GM21825 (cell line): ENCODE data around the gene EFHC1.
A peak's percentile ranks its signal among the peaks of the same experiment; 100 is the strongest.
"Not testable (repeated sequence)": the region's sequence is repeated elsewhere in the genome, so short reads cannot be mapped to it uniquely, and the experiment has no call there.

Experiments used
- ATAC-seq: cut with Tn5 transposase; IDR thresholded peaks from one replicate; pipeline ENCODE4 v1.9.1; 2021; ENCODE audit warnings: mild to moderate bottlenecking, moderate library complexity; ENCODE audit not compliant: unreplicated experiment

Gene EFHC1

GRCh38 chr6:52433294-52433693 lies 13.2 kb downstream of the EFHC1 start:
- ATAC-seq, result not testable (repeated sequence)

- no peak for ATAC-seq
Observed at GRCh38 chr6:52435345-52435744, 15.2 kb downstream of the EFHC1 start.

GRCh38 chr6:52438926-52439325 lies 18.8 kb downstream of the EFHC1 start:
- no peak for ATAC-seq

- no peak for ATAC-seq
Observed at GRCh38 chr6:52454556-52454955, 34.4 kb downstream of the EFHC1 start.

- no peak for ATAC-seq
Observed at GRCh38 chr6:52457096-52457495, 37.0 kb downstream of the EFHC1 start.

- ATAC-seq, result not testable (repeated sequence)
Observed at GRCh38 chr6:52461194-52461593, 41.1 kb downstream of the EFHC1 start.

GRCh38 chr6:52474173-52474572 lies 54.0 kb downstream of the EFHC1 start:
- no peak for ATAC-seq

- no peak for ATAC-seq
Observed at GRCh38 chr6:52475307-52475706, 55.2 kb downstream of the EFHC1 start.

GRCh38 chr6:52482903-52483670 lies 62.9 kb downstream of the EFHC1 start:
- no peak for ATAC-seq

- no peak for ATAC-seq
Observed at GRCh38 chr6:52483671-52484003, 63.5 kb downstream of the EFHC1 start.

GRCh38 chr6:52489881-52490280 lies 69.7 kb downstream of the EFHC1 start:
- ATAC-seq, result no peak

GRCh38 chr6:52491203-52492069 lies 71.3 kb downstream of the EFHC1 start:
- ATAC-seq, result peak; percentile 48

GRCh38 chr6:52493669-52494068 lies 73.5 kb downstream of the EFHC1 start:
- ATAC-seq, result no peak

GRCh38 chr6:52494298-52495072 lies 74.3 kb downstream of the EFHC1 start:
- no peak for ATAC-seq

- ATAC-seq, result no peak
Observed at GRCh38 chr6:52495922-52496321, 75.8 kb downstream of the EFHC1 start.

GRCh38 chr6:52496631-52497030 lies 76.5 kb downstream of the EFHC1 start:
- no peak for ATAC-seq

GRCh38 chr6:52497652-52498408 lies 77.7 kb downstream of the EFHC1 start:
- ATAC-seq, result peak; percentile 84

- peak; percentile 48 for ATAC-seq
Observed at GRCh38 chr6:52498538-52499017, 78.4 kb downstream of the EFHC1 start.

- no peak for ATAC-seq
Observed at GRCh38 chr6:52499026-52499425, 78.9 kb downstream of the EFHC1 start.

- no peak for ATAC-seq
Observed at GRCh38 chr6:52499681-52500236, 79.6 kb downstream of the EFHC1 start.
